ENCODE measurements around the gene CCL21. TPM values are rescaled to one million over a fixed set of nuclear protein-coding genes. Genes with fewer than 3 reads are reported as not detected.

The CCL21 gene
- polyA plus RNA-seq, 1 donor (not counting 4 experiments of a cell fraction or from before 2014, with no cell fraction given), result not detected

DNA sequence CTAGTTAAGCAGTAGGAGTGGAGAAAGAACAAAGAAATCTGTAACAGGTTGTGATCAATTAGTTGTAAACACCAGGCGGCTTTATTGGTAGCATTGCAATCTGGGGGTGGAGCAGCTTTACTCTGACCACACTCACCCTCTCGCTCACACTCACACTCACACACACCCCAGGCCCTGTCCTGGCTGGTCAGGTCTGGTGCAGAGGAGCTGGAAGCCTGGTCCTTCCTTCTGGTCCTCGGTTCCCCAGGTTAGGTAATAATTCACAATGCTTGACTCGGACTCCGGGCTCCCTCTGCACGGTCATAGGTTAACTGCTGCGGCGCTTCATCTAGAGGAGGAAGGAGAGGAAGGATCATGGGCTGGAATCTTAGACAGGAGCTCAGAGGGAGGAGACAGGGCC is 20.4 kb downstream of the CCL21 start:
- TF ChIP-seq, protein P1, sequence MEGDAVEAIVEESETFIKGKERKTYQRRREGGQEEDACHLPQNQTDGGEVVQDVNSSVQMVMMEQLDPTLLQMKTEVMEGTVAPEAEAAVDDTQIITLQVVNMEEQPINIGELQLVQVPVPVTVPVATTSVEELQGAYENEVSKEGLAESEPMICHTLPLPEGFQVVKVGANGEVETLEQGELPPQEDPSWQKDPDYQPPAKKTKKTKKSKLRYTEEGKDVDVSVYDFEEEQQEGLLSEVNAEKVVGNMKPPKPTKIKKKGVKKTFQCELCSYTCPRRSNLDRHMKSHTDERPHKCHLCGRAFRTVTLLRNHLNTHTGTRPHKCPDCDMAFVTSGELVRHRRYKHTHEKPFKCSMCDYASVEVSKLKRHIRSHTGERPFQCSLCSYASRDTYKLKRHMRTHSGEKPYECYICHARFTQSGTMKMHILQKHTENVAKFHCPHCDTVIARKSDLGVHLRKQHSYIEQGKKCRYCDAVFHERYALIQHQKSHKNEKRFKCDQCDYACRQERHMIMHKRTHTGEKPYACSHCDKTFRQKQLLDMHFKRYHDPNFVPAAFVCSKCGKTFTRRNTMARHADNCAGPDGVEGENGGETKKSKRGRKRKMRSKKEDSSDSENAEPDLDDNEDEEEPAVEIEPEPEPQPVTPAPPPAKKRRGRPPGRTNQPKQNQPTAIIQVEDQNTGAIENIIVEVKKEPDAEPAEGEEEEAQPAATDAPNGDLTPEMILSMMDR (optimal IDR thresholded peaks at IDR 0.05 in 1 of 3, IDR thresholded peaks at IDR 0.05 in 1 of 3, conservative IDR thresholded peaks at IDR 0.05 in 1 of 3; ENCODE audit: extremely low read depth in 1 of 3, insufficient read depth in 2 of 3, low read length in 3 of 3), result no peak
- no peak for TF ChIP-seq EZH2 (IDR thresholded peaks at IDR 0.05; ENCODE audit: low read length)
- dilution Hi-C loops (cut with MboI; ENCODE audit: extremely low pct_ligation_motif_present, low sequenced_read_pairs), result no loop called here
- no peak for FAIRE-seq

DNA sequence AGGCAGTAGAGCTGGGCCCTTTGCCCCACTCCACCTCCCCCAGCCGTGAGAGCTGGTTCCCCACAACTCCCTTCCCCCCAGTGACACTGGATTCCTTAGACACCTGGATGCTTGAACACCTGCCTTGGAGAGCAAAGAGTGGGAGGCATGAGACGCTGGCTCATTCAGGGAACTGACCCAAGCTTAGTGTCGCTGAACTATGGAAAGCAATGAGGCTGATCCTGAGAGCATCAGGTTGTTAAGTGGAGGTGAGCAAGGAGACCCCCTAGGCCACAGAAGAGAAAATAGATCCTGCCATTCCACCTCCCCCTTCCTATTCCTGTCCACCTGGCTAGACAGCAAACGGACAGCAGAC is 20.8 kb downstream of the CCL21 start:
- H3K4me3 ChIP-seq (ENCODE audit: control insufficient read depth in 2 of 3, extremely low read depth in 1 of 3, insufficient read depth in 2 of 3, low read depth in 1 of 3, low read length in 3 of 3), result no peak overlapping the region
- no peak overlapping the region for H2AFZ ChIP-seq (ENCODE audit: control insufficient read depth, low read length)
- no peak overlapping the region for H3K4me2 ChIP-seq (ENCODE audit: control insufficient read depth, extremely low read depth, insufficient read depth, low read depth, low read length)
- no peaks in the 10 kb centered on the region for H4K20me1 ChIP-seq (ENCODE audit: control insufficient read depth, extremely low read depth, insufficient read depth, low read length)
- peak; percentile 13 for FAIRE-seq
- TF ChIP-seq, protein P1 (optimal IDR thresholded peaks at IDR 0.05 in 1 of 3, IDR thresholded peaks at IDR 0.05 in 1 of 3, conservative IDR thresholded peaks at IDR 0.05 in 1 of 3; ENCODE audit: extremely low read depth in 1 of 3, insufficient read depth in 2 of 3, low read length in 3 of 3), result no peak
- no peak for TF ChIP-seq EZH2 (IDR thresholded peaks at IDR 0.05; ENCODE audit: low read length)
- H3K27ac ChIP-seq (ENCODE audit: control insufficient read depth, insufficient read depth, low read length), result no peak overlapping the region
- no peaks in the 10 kb centered on the region for H3K4me1 ChIP-seq (ENCODE audit: control insufficient read depth, extremely low read depth, insufficient read depth, low read length)
- no peaks in the 10 kb centered on the region for H3K9me3 ChIP-seq (ENCODE audit: control insufficient read depth, low read depth, low read length)
- no peak overlapping the region for H3K9ac ChIP-seq (ENCODE audit: control insufficient read depth, extremely low read depth, insufficient read depth, low read length)
- H3K27me3 ChIP-seq (ENCODE audit: control insufficient read depth, extremely low read depth, insufficient read depth, low read length), result no peaks in the 10 kb centered on the region
- dilution Hi-C loops (cut with MboI; ENCODE audit: extremely low pct_ligation_motif_present, low sequenced_read_pairs), result no loop called here
- H3K36me3 ChIP-seq (ENCODE audit: control insufficient read depth in 2 of 2, extremely low read depth in 1 of 2, insufficient read depth in 2 of 2, low read length in 2 of 2), result peaks cover 0 to 3% of the 10 kb centered on the region in 2 experiments
- H3K79me2 ChIP-seq (ENCODE audit: control insufficient read depth, insufficient read depth, low read length), result no peaks in the 10 kb centered on the region
- no peak for DNase-seq (ENCODE audit: low read depth, low spot score)
- no peaks in the 10 kb centered on the region for H3K9me1 ChIP-seq (ENCODE audit: control insufficient read depth, extremely low read depth, insufficient read depth, low read length)

More for the DNA sequence above, 20.4 kb downstream of the CCL21 start:
- Histone ChIP-seq H3K4me3 (ENCODE audit: control insufficient read depth in 2 of 3, extremely low read depth in 1 of 3, insufficient read depth in 2 of 3, low read depth in 1 of 3, low read length in 3 of 3) (no peak overlapping the region), H3K27me3 (ENCODE audit: control insufficient read depth, extremely low read depth, insufficient read depth, low read length) (no peaks in the 10 kb centered on the region), H3K9me1 (ENCODE audit: control insufficient read depth, extremely low read depth, insufficient read depth, low read length) (no peaks in the 10 kb centered on the region), H3K4me1 (ENCODE audit: control insufficient read depth, extremely low read depth, insufficient read depth, low read length) (no peaks in the 10 kb centered on the region), H3K36me3 (ENCODE audit: control insufficient read depth in 2 of 2, extremely low read depth in 1 of 2, insufficient read depth in 2 of 2, low read length in 2 of 2) (no peaks in the 10 kb centered on the region), H3K27ac (ENCODE audit: control insufficient read depth, insufficient read depth, low read length) (no peak overlapping the region), H4K20me1 (ENCODE audit: control insufficient read depth, extremely low read depth, insufficient read depth, low read length) (no peaks in the 10 kb centered on the region), H3K9ac (ENCODE audit: control insufficient read depth, extremely low read depth, insufficient read depth, low read length) (no peak overlapping the region), H2AFZ (ENCODE audit: control insufficient read depth, low read length) (no peak overlapping the region), H3K4me2 (ENCODE audit: control insufficient read depth, extremely low read depth, insufficient read depth, low read depth, low read length) (no peak overlapping the region), H3K79me2 (ENCODE audit: control insufficient read depth, insufficient read depth, low read length) (no peaks in the 10 kb centered on the region), H3K9me3 (ENCODE audit: control insufficient read depth, low read depth, low read length) (no peaks in the 10 kb centered on the region)
- DNase-seq (ENCODE audit: low read depth, low spot score), result no peak
